Tibial nerve (tissue), 4 donors: ENCODE measurements around the gene CCL25. TPM values are rescaled to one million over a fixed set of nuclear protein-coding genes. Genes with fewer than 3 reads are reported as not detected.

Source experiments
- DNase-seq, 2 donors: peaks; one replicate each; pipeline ENCODE4 v3.0.0-alpha.2; 2019; ENCODE audit warnings: low spot score in 2 of 2
- H3K27ac ChIP-seq, 4 donors: fragments of 200-600 bp; sonication (generic) in 3 of 4; one replicate each; pipeline ENCODE4 v1.5.1; 2017 to 2019; ENCODE audit warnings: mild to moderate bottlenecking in 1 of 4
- H3K27me3 ChIP-seq, 2 donors: fragments of 200-600 bp; sonication (generic) in 1 of 2; one replicate each; pipeline versions ENCODE4 v1.5.1 to v1.6.0; 2017 to 2019
- H3K36me3 ChIP-seq, 3 donors: fragments of 200-600 bp; sonication (generic); one replicate each; pipeline ENCODE4 v1.5.1; 2018 to 2019
- H3K4me1 ChIP-seq, 4 donors: fragments of 200-600 bp; sonication (generic) in 3 of 4; one replicate each; pipeline ENCODE4 v1.5.1; 2017 to 2019
- H3K4me3 ChIP-seq, 4 donors: fragments of 200-600 bp; sonication (generic) in 3 of 4; one replicate each; pipeline ENCODE4 v1.5.1; 2017 to 2019; ENCODE audit warnings: mild to moderate bottlenecking in 1 of 4, moderate library complexity in 1 of 4
- H3K9me3 ChIP-seq, 4 donors: fragments of 200-600 bp; sonication (generic) in 3 of 4; one replicate each; pipeline ENCODE4 v1.5.1; 2017 to 2019
- CTCF ChIP-seq, 5 experiments: fragments of 200-600 bp in 3 of 5; fragments of 450-650 bp in 2 of 5; sonication (generic) in 3 of 5; IDR thresholded peaks; one replicate each; pipeline ENCODE4 v1.5.1; 2016 to 2019; ENCODE audit warnings: antibody characterized with exemption in 5 of 5, mild to moderate bottlenecking in 3 of 5, moderate library complexity in 2 of 5
- EP300 ChIP-seq, 2 donors: sonication (generic); formaldehyde crosslinking; IDR thresholded peaks; one replicate each; pipeline ENCODE4 v1.6.1; 2017; ENCODE audit warnings: antibody characterized with exemption in 2 of 2, mild to moderate bottlenecking in 1 of 2
- POLR2A ChIP-seq, 2 donors: fragments of 450-650 bp; IDR thresholded peaks; one replicate each; pipeline ENCODE4 v1.6.1; 2017; ENCODE audit warnings: antibody characterized with exemption in 2 of 2, mild to moderate bottlenecking in 2 of 2, moderate library complexity in 2 of 2
- WGBS, 2 donors: methylation state at CpG; one replicate each; pipeline ENCODE4 v1.1.5; 2018; 5-methylcytosine and 5-hydroxymethylcytosine counted together
- total RNA-seq, 4 donors: library from RNA; depleted of rRNA; stranded (reverse); fragments of >200 nt; gene quantifications; one replicate each; pipeline ENCODE4 v1.1.0, GENCODE V29; 2016

Gene CCL25
- total RNA-seq, 4 donors from 2014 or later = not detected

- H3K9me3 ChIP-seq = no peaks in the 10 kb centered on the region
- no peak overlapping the region for H3K4me3 ChIP-seq
- H3K4me1 ChIP-seq = no peaks in the 10 kb centered on the region
- no peaks in the 10 kb centered on the region for H3K36me3 ChIP-seq
- no peak for DNase-seq
- TF ChIP-seq EP300 (IDR thresholded peaks at IDR 0.05) = no peak
- no peak for TF ChIP-seq CTCF (IDR thresholded peaks at IDR 0.05)
- TF ChIP-seq POLR2A (IDR thresholded peaks at IDR 0.05) = no peak
- WGBS, 2 donors = 76 to 87% methylated on average over 6 of the region's 6 CpGs
- no peaks in the 10 kb centered on the region for H3K27me3 ChIP-seq
- H3K27ac ChIP-seq = no peak overlapping the region
These were observed 13.7 kb upstream of the CCL25 start for GRCh38 chr19:8038815-8039214.

- TF ChIP-seq POLR2A (IDR thresholded peaks at IDR 0.05) = no peak
- no peak for TF ChIP-seq EP300 (IDR thresholded peaks at IDR 0.05)
- TF ChIP-seq CTCF (IDR thresholded peaks at IDR 0.05) = no peak
- no peaks in the 10 kb centered on the region for H3K9me3 ChIP-seq
- no peak overlapping the region for H3K27ac ChIP-seq
- 77 to 96% methylated on average over 3 of the region's 3 CpGs for WGBS, 2 donors
- DNase-seq = no peak
- no peaks in the 10 kb centered on the region for H3K4me1 ChIP-seq
- H3K36me3 ChIP-seq = no peaks in the 10 kb centered on the region
- H3K27me3 ChIP-seq = no peaks in the 10 kb centered on the region
- H3K4me3 ChIP-seq = no peak overlapping the region
These were observed 13.3 kb upstream of the CCL25 start for GRCh38 chr19:8039231-8039630.

- H3K36me3 ChIP-seq = no peaks in the 10 kb centered on the region
- H3K27ac ChIP-seq = no peak overlapping the region
- no peaks in the 10 kb centered on the region for H3K4me1 ChIP-seq
- TF ChIP-seq CTCF (IDR thresholded peaks at IDR 0.05) (no peak), POLR2A (IDR thresholded peaks at IDR 0.05) (no peak), EP300 (IDR thresholded peaks at IDR 0.05) (no peak)
- no peaks in the 10 kb centered on the region for H3K27me3 ChIP-seq
- H3K4me3 ChIP-seq = no peak overlapping the region
- DNase-seq = no peak
- WGBS, 2 donors = 65 to 73% methylated on average over 7 of the region's 7 CpGs
- H3K9me3 ChIP-seq = no peaks in the 10 kb centered on the region
These were observed 11.0 kb upstream of the CCL25 start for GRCh38 chr19:8041531-8041931.

GRCh38 chr19:8042900-8043299 is 9.7 kb upstream of the CCL25 start:
- H3K27me3 ChIP-seq = no peaks in the 10 kb centered on the region
- no peak overlapping the region for H3K4me3 ChIP-seq
- WGBS, 2 donors = 88 to 89% methylated on average over 9 of the region's 9 CpGs
- H3K27ac ChIP-seq = no peak overlapping the region
- H3K4me1 ChIP-seq = no peaks in the 10 kb centered on the region
- no peak for DNase-seq
- no peak for TF ChIP-seq CTCF (IDR thresholded peaks at IDR 0.05)
- TF ChIP-seq EP300 (IDR thresholded peaks at IDR 0.05) = no peak
- no peak for TF ChIP-seq POLR2A (IDR thresholded peaks at IDR 0.05)
- no peaks in the 10 kb centered on the region for H3K9me3 ChIP-seq
- H3K36me3 ChIP-seq = no peaks in the 10 kb centered on the region

GRCh38 chr19:8044018-8044417 is 8.5 kb upstream of the CCL25 start:
- no peaks in the 10 kb centered on the region for H3K27me3 ChIP-seq
- no peaks in the 10 kb centered on the region for H3K4me1 ChIP-seq
- 76 to 78% methylated on average over 10 of the region's 10 CpGs for WGBS, 2 donors
- H3K36me3 ChIP-seq = no peaks in the 10 kb centered on the region
- DNase-seq = no peak
- no peak overlapping the region for H3K4me3 ChIP-seq
- TF ChIP-seq POLR2A (IDR thresholded peaks at IDR 0.05) = no peak
- TF ChIP-seq CTCF (IDR thresholded peaks at IDR 0.05) = no peak
- TF ChIP-seq EP300 (IDR thresholded peaks at IDR 0.05) = no peak
- H3K27ac ChIP-seq = no peak overlapping the region
- no peaks in the 10 kb centered on the region for H3K9me3 ChIP-seq
